ENCODE results near the gene DIO3. TPM values are rescaled to one million over a fixed set of nuclear protein-coding genes. Genes with fewer than 3 reads are reported as not detected.
"Not testable (repeated sequence)": the region's sequence is repeated elsewhere in the genome, so short reads cannot be mapped to it uniquely, and the experiment has no call there.

Gene DIO3
- total RNA-seq, 4 donors from 2014 or later = 4.2 to 19.5 (median 5.3) TPM

DNA sequence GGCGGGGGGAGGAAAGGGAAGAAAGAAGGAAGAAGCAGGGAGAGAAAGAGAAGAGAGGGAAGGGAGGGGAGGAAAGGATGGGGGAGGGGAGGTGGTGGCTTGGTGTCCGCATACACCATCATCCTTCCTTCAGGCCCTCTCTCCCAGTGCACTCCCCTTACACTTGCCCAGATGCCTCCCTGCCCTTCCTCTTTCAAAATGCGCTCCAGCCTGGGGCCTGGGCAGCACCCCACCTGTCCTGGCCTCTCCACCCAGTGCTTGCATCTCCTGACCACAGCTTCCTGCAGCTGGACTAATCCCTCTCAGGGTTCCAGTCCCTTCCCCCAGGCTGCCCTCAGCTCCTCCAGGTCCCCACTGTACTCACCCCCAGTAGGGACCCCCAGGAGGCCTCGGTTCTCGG is 12.6 kb upstream of the DIO3 start:
- Histone ChIP-seq H3K27me3 (no peaks in the 10 kb centered on the region), H3K9me3 (peaks cover 0 to 29% (median 0%) of the 10 kb centered on the region in 4 donors), H3K4me1 (no peaks in the 10 kb centered on the region), H3K36me3 (no peaks in the 10 kb centered on the region), H3K27ac (no peak overlapping the region), H3K4me3 (no peak overlapping the region)
- DNase-seq (ENCODE audit: low spot score in 2 of 2) = no peak
- WGBS, 2 donors = 83 to 85% methylated on average over 5 of the region's 5 CpGs
- TF ChIP-seq POLR2A (IDR thresholded peaks at IDR 0.05) = no peak
- TF ChIP-seq, protein P1, sequence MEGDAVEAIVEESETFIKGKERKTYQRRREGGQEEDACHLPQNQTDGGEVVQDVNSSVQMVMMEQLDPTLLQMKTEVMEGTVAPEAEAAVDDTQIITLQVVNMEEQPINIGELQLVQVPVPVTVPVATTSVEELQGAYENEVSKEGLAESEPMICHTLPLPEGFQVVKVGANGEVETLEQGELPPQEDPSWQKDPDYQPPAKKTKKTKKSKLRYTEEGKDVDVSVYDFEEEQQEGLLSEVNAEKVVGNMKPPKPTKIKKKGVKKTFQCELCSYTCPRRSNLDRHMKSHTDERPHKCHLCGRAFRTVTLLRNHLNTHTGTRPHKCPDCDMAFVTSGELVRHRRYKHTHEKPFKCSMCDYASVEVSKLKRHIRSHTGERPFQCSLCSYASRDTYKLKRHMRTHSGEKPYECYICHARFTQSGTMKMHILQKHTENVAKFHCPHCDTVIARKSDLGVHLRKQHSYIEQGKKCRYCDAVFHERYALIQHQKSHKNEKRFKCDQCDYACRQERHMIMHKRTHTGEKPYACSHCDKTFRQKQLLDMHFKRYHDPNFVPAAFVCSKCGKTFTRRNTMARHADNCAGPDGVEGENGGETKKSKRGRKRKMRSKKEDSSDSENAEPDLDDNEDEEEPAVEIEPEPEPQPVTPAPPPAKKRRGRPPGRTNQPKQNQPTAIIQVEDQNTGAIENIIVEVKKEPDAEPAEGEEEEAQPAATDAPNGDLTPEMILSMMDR (IDR thresholded peaks at IDR 0.05) = no peak
- no peak for TF ChIP-seq EP300 (IDR thresholded peaks at IDR 0.05)

DNA sequence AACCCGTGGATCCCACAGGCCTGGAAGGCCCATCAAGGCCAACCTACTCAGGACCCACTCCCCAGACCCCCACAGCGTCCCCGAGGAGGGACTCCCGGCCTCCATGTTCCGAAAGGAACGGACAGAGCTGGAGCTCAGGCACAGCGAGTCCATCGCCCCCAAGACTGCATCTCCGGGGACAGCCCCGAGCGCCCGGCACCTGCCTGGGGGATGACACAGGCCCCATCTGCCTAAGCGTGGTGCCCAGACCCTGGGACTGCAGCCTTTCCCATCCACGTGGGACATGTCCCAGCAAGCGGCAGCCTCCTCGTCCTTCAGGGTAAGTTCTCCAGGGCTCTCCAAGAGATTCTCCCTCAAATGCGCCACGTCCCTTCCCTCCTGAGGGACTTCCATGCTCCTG is 12.1 kb upstream of the DIO3 start:
- 91% methylated on average over 7 to 14 of the region's 18 CpGs for WGBS, 2 donors
- TF ChIP-seq EP300 (IDR thresholded peaks at IDR 0.05) = no peak
- TF ChIP-seq, protein P1 (IDR thresholded peaks at IDR 0.05) = no peak
- TF ChIP-seq POLR2A (IDR thresholded peaks at IDR 0.05) = no peak
- H3K36me3 ChIP-seq = no peaks in the 10 kb centered on the region
- no peak overlapping the region for H3K27ac ChIP-seq
- no peaks in the 10 kb centered on the region for H3K27me3 ChIP-seq
- H3K9me3 ChIP-seq = peaks cover 0 to 26% (median 0%) of the 10 kb centered on the region in 4 donors
- no peak for DNase-seq (ENCODE audit: low spot score in 2 of 2)
- no peak overlapping the region for H3K4me3 ChIP-seq
- H3K4me1 ChIP-seq = no peaks in the 10 kb centered on the region

DNA sequence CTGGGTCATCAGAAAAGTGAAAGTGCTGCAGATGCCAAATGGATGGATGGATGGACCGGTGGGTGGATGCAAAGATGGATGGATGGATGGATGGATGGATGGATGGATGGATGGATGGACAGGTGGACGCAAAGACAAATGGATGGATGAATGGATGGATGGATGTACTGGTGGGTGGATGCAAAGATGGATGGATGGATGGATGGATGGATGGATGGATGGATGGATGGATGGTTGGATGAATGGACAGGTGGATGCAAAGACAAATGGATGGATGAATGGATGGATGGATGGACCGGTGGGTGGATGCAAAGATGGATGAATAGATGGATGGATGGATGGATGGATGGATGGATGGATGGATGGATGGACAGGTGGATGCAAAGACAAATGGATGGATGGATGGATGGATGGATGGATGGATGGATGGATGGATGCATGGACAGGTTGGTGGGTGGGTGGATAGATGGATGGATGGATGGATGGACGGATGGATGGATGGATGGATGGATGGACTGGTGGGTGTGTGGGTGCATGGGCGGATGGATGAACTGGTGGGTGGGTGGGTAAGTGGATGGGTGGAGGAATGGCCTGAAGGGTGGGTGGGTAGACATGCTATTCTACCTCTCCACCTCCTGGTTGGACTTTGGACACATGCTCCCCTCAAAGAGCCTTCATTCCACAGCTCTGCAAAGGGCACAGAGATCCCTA is 10.9 kb upstream of the DIO3 start:
- not testable (repeated sequence) for DNase-seq (ENCODE audit: low spot score in 2 of 2); H3K27me3 ChIP-seq; H3K4me3 ChIP-seq; H3K27ac ChIP-seq; H3K4me1 ChIP-seq; H3K36me3 ChIP-seq
- 75 to 82% methylated on average over 5 of the region's 5 CpGs for WGBS, 2 donors
- peaks cover 0 to 16% (median 0%) of the 10 kb centered on the region in 4 donors for H3K9me3 ChIP-seq

DNA sequence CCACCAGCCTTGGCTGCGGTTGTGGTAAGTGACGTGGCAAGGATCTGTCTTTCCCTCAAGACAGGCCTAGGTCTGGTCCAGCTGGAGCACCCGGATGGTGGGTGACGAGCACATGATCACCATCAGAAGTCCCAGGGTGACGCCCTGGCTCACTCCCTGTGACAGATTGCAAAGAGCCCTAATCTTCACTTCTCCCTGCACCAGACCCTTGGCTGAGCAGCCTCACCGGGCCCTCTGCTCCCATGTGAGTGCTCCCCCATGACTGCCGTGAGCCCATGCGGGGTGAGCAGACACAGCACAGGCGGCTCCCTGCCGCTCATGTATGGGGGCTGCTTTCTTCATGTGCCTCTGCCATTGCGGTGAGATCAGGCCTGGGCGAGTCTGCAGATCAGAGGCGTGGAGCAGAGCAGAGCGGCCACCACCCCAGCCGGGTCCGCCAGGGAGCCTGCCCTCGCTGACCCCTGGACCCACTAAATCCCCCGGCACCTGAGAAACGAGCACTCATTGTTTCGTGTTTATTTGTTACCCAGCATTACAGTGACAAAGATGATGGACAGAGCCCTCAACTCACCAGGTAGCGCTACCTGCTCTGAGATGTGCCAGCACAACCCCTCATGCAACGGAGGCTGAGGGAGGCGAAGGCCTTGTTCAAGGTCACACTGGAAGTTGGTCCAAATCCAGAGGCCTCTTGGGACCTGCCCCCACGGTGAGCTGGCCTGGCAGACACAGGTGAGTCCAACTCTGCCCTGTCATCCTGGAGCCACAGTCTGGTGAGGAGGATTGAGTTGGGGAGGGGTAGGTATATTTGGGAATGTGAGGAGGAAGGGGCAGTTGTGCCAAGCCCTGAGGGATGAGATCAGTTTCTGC is 9.3 kb upstream of the DIO3 start:
- Histone ChIP-seq H3K9me3 (no peaks in the 10 kb centered on the region), H3K4me3 (no peak overlapping the region), H3K27me3 (no peaks in the 10 kb centered on the region), H3K27ac (no peak overlapping the region), H3K36me3 (no peaks in the 10 kb centered on the region), H3K4me1 (peaks cover 0 to 2% (median 0%) of the 10 kb centered on the region in 4 donors)
- no peak for TF ChIP-seq EP300 (IDR thresholded peaks at IDR 0.05)
- TF ChIP-seq, protein P1 (IDR thresholded peaks at IDR 0.05) = no peak
- no peak for TF ChIP-seq POLR2A (IDR thresholded peaks at IDR 0.05)
- WGBS, 2 donors = 88 to 89% methylated on average over 20 of the region's 24 CpGs
- DNase-seq (ENCODE audit: low spot score in 2 of 2) = no peak

DNA sequence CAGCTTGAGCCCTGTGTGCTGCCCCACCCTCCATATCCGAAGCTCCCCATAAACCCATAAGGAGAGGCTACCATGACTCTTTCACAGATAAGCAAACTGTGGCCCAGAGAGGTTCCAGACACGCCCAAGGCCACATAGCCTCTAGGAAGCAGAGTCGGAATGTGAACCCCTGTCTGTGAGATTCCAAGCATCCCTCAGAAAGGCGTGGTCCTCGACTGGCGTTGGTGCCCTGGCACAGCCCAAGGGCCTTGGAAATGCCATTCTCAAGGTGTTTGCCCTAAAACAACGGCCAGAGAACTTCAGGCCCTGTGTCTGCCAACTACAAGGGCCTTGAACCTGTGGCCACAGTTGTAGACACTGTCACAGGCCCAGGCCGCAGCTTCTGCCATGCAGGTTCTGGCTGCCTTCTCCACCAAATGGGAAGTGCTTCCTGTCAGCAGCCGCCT is 8.5 kb upstream of the DIO3 start:
- DNase-seq (ENCODE audit: low spot score in 2 of 2) = no peak
- 70 to 82% methylated on average over 8 to 9 of the region's 9 CpGs for WGBS, 2 donors

More for the DNA sequence above, 8.5 kb upstream of the DIO3 start:
- Histone ChIP-seq H3K4me1 (peaks cover 0 to 9% (median 0%) of the 10 kb centered on the region in 4 donors), H3K27me3 (no peaks in the 10 kb centered on the region), H3K4me3 (no peak overlapping the region), H3K36me3 (no peaks in the 10 kb centered on the region), H3K9me3 (no peaks in the 10 kb centered on the region), H3K27ac (no peak overlapping the region)
- TF ChIP-seq EP300 (IDR thresholded peaks at IDR 0.05) (no peak), POLR2A (IDR thresholded peaks at IDR 0.05) (no peak)
- TF ChIP-seq, protein P1 (IDR thresholded peaks at IDR 0.05) = no peak
